Nephron (organoid): Measurements from ENCODE around the gene NDRG2.

ENCODE experiments used
- H3K27ac Mint-ChIP-seq, 3 experiments: 2 replicates each; pipeline ENCODE4 v1.8.0; 2020; ENCODE audit warnings: mixed read lengths in 3 of 3, mild to moderate bottlenecking in 2 of 3, moderate library complexity in 1 of 3
- H3K27me3 Mint-ChIP-seq: 2 replicates; pipeline ENCODE4 v1.8.0; 2021; ENCODE audit warnings: low read depth, mild to moderate bottlenecking, moderate library complexity, mixed read lengths
- H3K36me3 Mint-ChIP-seq: 2 replicates; pipeline ENCODE4 v1.8.0; 2020; ENCODE audit warnings: low read depth, mixed read lengths
- H3K4me1 Mint-ChIP-seq: 2 replicates; pipeline ENCODE4 v1.8.0; 2020; ENCODE audit warnings: mixed read lengths
- H3K4me3 Mint-ChIP-seq, 3 experiments: 2 replicates each; pipeline ENCODE4 v1.8.0; 2020; ENCODE audit warnings: mild to moderate bottlenecking in 3 of 3, mixed read lengths in 3 of 3, moderate library complexity in 2 of 3
- H3K9me3 Mint-ChIP-seq: 2 replicates; pipeline ENCODE4 v1.8.0; 2020; ENCODE audit warnings: mixed read lengths
- CTCF ChIP-seq, 3 experiments: fragments of 200-600 bp; sonication (generic); IDR thresholded peaks; one replicate each; pipeline ENCODE4 v1.5.0; 2021; ENCODE audit warnings: antibody characterized with exemption in 3 of 3; ENCODE audit not compliant: unreplicated experiment in 3 of 3

NDRG2 gene

DNA sequence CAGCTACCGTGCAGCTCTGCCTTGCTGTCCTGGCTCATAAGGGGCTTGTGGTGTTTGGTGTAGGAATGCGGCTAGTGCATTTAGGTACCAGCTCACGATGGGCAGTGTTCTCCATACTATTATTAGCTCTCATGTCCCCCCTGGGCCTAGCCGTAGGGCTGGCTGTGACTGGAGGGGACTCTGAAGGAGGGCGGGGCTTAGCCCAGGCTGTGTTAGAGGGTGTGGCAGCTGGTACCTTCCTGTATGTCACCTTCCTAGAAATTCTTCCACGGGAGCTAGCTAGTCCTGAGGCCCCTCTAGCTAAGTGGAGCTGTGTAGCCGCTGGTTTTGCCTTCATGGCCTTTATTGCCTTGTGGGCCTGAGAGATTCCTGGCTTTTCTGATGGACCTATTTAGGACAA, 23.6 kb downstream of the NDRG2 start:
- H3K27ac Mint-ChIP-seq: no peak overlapping the region

GRCh38 chr14:20999591-20999990, 25.3 kb downstream of the NDRG2 start:
- TF ChIP-seq CTCF (IDR thresholded peaks at IDR 0.05; ENCODE audit: unreplicated experiment in 3 of 3): no peak
- Mint-ChIP-seq H3K27ac (peak overlapping the region in 1 of 3 experiments; percentile 90), H3K4me1 (peaks cover 15% of the 10 kb centered on the region), H3K4me3 (no peak overlapping the region), H3K36me3 (peaks cover 22% of the 10 kb centered on the region), H3K27me3 (no peaks in the 10 kb centered on the region), H3K9me3 (no peaks in the 10 kb centered on the region)

More for the DNA sequence above, 23.6 kb downstream of the NDRG2 start:
- H3K4me1 Mint-ChIP-seq: peaks cover 15% of the 10 kb centered on the region
- no peak for TF ChIP-seq CTCF (IDR thresholded peaks at IDR 0.05; ENCODE audit: unreplicated experiment in 3 of 3)
- no peaks in the 10 kb centered on the region for H3K9me3 Mint-ChIP-seq
- peaks cover 8% of the 10 kb centered on the region for H3K36me3 Mint-ChIP-seq
- H3K27me3 Mint-ChIP-seq: no peaks in the 10 kb centered on the region
- H3K4me3 Mint-ChIP-seq: no peak overlapping the region

- no peaks in the 10 kb centered on the region for H3K27me3 Mint-ChIP-seq
- peak within 1 kb of the TSS; percentile 45 to 68 (median 61) for H3K4me3 Mint-ChIP-seq
- TF ChIP-seq CTCF (IDR thresholded peaks at IDR 0.05; ENCODE audit: unreplicated experiment in 3 of 3): no peak
- peaks cover 12% of the 10 kb centered on the region for H3K4me1 Mint-ChIP-seq
- H3K9me3 Mint-ChIP-seq: no peaks in the 10 kb centered on the region
- H3K36me3 Mint-ChIP-seq: peaks cover 30% of the 10 kb centered on the region
- peak within 1 kb of the TSS; percentile 60 to 90 (median 70) for H3K27ac Mint-ChIP-seq
Measured at GRCh38 chr14:20998674-20999366, 26.0 kb downstream of the NDRG2 start, which contains the start of gene SLC39A2. Gene SLC39A2 (plus strand): TSS chr14:20999293. CDS start chr14:20999447, 154 bp downstream.

GRCh38 chr14:20998139-20998538, 26.7 kb downstream of the NDRG2 start:
- no peaks in the 10 kb centered on the region for H3K9me3 Mint-ChIP-seq
- H3K36me3 Mint-ChIP-seq: peaks cover 34% of the 10 kb centered on the region
- no peaks in the 10 kb centered on the region for H3K27me3 Mint-ChIP-seq
- peak overlapping the region; percentile 37 to 90 (median 60) for H3K27ac Mint-ChIP-seq
- peak overlapping the region; percentile 45 to 68 (median 61) for H3K4me3 Mint-ChIP-seq
- no peak for TF ChIP-seq CTCF (IDR thresholded peaks at IDR 0.05; ENCODE audit: unreplicated experiment in 3 of 3)
- peaks cover 8% of the 10 kb centered on the region for H3K4me1 Mint-ChIP-seq

GRCh38 chr14:20997564-20997963, 27.3 kb downstream of the NDRG2 start:
- no peak for TF ChIP-seq CTCF (IDR thresholded peaks at IDR 0.05; ENCODE audit: unreplicated experiment in 3 of 3)

DNA sequence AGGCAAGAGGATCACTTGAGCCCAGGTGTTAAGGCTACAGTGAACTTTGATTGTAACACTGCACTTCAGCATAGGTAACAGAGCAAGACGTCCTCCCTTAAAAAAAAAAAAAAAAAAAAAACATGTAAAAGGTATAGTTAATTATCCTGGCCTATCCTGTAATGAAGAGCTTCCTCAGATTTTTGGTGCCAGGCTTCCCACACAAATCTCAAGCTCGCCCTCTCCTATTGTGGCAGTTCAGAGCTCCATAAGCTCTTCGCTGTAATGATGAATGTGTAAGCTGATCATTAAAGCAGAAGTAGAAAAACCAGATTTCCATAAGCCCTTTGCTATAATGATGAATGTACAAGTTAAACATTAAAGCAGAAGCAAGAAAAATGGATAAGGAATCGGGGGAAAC, 27.7 kb downstream of the NDRG2 start:
- H3K9me3 Mint-ChIP-seq: no peaks in the 10 kb centered on the region
- H3K4me1 Mint-ChIP-seq: no peaks in the 10 kb centered on the region
- TF ChIP-seq CTCF (IDR thresholded peaks at IDR 0.05; ENCODE audit: unreplicated experiment in 3 of 3): no peak
- H3K27ac Mint-ChIP-seq: peak overlapping the region; percentile 36 to 90 (median 60)
- H3K36me3 Mint-ChIP-seq: peaks cover 43% of the 10 kb centered on the region
- H3K27me3 Mint-ChIP-seq: no peaks in the 10 kb centered on the region
- H3K4me3 Mint-ChIP-seq: peak overlapping the region; percentile 29 to 61 (median 40)

More at GRCh38 chr14:20997564-20997963, 27.3 kb downstream of the NDRG2 start:
- Mint-ChIP-seq H3K36me3 (peaks cover 38% of the 10 kb centered on the region), H3K27ac (peak overlapping the region; percentile 36 to 90 (median 60)), H3K4me1 (peaks cover 3% of the 10 kb centered on the region), H3K9me3 (no peaks in the 10 kb centered on the region), H3K4me3 (peak overlapping the region; percentile 29 to 61 (median 40)), H3K27me3 (no peaks in the 10 kb centered on the region)
